Measurements from ENCODE around the gene KRTAP5-10. TPM values are rescaled to one million over a fixed set of nuclear protein-coding genes. Genes with fewer than 3 reads are reported as not detected.

KRTAP5-10 gene
- total RNA-seq, 1 experiment from 2014 or later, result 0.20 TPM

DNA sequence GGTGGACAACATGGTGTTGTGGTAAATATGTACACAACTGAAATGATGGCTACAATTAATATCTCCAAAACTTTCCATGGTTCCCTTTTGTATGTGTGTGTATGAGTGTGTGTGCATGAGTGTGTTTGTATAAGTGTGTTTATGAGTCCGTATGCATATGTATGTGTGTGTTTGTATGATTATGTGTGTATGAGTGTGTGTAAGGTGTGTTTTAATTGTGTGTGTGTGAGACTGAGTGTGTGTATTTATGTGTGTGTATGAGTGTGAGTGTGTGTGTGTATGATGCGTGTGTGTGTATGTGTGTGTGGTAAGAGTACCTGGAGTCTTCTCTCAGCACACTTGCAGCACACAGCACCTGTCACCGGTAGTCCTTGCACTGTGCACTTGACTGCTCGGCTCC lies 9.3 kb upstream of the KRTAP5-10 start:
- no TSS peak for BruUV-seq (replicated peaks)
- Histone ChIP-seq H3K4me3 (replicated peaks in 1 of 2; ENCODE audit: low read depth in 1 of 2, low read length in 2 of 2) (no peak overlapping the region), H2AFZ (ENCODE audit: low read depth, low read length, poor library complexity, severe bottlenecking) (no peak overlapping the region), H3K79me2 (ENCODE audit: insufficient read depth, low read length) (no peaks in the 10 kb centered on the region), H3K9me2 (ENCODE audit: insufficient read depth) (no peaks in the 10 kb centered on the region), H3K9ac (ENCODE audit: low read length) (no peak overlapping the region), H3K4me2 (ENCODE audit: low read length) (no peak overlapping the region), H3K36me3 (ENCODE audit: control insufficient read depth in 1 of 2, insufficient read depth in 2 of 2, low read length in 2 of 2) (no peaks in the 10 kb centered on the region), H4K20me1 (ENCODE audit: insufficient read depth) (no peaks in the 10 kb centered on the region), H3K4me1 (ENCODE audit: control insufficient read depth in 1 of 2, insufficient read depth in 2 of 2, low read length in 2 of 2) (no peaks in the 10 kb centered on the region), H3K9me3 (ENCODE audit: control insufficient read depth in 1 of 2, insufficient read depth in 1 of 2, low read depth in 1 of 2, low read length in 2 of 2) (no peaks in the 10 kb centered on the region), H3K27ac (ENCODE audit: low read depth, low read length) (no peak overlapping the region), H3K27me3 (ENCODE audit: insufficient read depth, low read length) (no peaks in the 10 kb centered on the region)
- ChIA-PET POLR2A (no interaction called here), RAD21 (ENCODE audit: low non-redundant PET in 1 of 2, low total read pairs in 2 of 2, uncharacterized antibody in 2 of 2, unreplicated experiment in 2 of 2) (no interaction called here), CTCF (no interaction called here)
- no peak for DNase-seq (ENCODE audit: low read depth, low spot score)
- intact Hi-C loops (cut with micrococcal nuclease), result no loop called here
- ATAC-seq, result no peak
- TF ChIP-seq RAD21 (IDR thresholded peaks at IDR 0.05; ENCODE audit: low read depth), result no peak
- no peak for TF ChIP-seq TCF7L2 (IDR thresholded peaks at IDR 0.05; ENCODE audit: borderline replicate concordance, extremely low read depth, insufficient read depth, insufficient read length)
- TF ChIP-seq JUND (IDR thresholded peaks at IDR 0.05), result no peak
- TF ChIP-seq, protein P1, sequence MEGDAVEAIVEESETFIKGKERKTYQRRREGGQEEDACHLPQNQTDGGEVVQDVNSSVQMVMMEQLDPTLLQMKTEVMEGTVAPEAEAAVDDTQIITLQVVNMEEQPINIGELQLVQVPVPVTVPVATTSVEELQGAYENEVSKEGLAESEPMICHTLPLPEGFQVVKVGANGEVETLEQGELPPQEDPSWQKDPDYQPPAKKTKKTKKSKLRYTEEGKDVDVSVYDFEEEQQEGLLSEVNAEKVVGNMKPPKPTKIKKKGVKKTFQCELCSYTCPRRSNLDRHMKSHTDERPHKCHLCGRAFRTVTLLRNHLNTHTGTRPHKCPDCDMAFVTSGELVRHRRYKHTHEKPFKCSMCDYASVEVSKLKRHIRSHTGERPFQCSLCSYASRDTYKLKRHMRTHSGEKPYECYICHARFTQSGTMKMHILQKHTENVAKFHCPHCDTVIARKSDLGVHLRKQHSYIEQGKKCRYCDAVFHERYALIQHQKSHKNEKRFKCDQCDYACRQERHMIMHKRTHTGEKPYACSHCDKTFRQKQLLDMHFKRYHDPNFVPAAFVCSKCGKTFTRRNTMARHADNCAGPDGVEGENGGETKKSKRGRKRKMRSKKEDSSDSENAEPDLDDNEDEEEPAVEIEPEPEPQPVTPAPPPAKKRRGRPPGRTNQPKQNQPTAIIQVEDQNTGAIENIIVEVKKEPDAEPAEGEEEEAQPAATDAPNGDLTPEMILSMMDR (IDR thresholded peaks at IDR 0.05 in 2 of 3, conservative IDR thresholded peaks at IDR 0.05 in 1 of 3; ENCODE audit: borderline replicate concordance in 1 of 3, insufficient read depth in 1 of 3, low read depth in 2 of 3, low read length in 2 of 3), result no peak
- no peak for TF ChIP-seq EGR1 (IDR thresholded peaks at IDR 0.05; ENCODE audit: low read depth)
- TF ChIP-seq POLR2A (IDR thresholded peaks at IDR 0.05; ENCODE audit: borderline replicate concordance, extremely low read depth, insufficient read depth, insufficient read length), result no peak

DNA sequence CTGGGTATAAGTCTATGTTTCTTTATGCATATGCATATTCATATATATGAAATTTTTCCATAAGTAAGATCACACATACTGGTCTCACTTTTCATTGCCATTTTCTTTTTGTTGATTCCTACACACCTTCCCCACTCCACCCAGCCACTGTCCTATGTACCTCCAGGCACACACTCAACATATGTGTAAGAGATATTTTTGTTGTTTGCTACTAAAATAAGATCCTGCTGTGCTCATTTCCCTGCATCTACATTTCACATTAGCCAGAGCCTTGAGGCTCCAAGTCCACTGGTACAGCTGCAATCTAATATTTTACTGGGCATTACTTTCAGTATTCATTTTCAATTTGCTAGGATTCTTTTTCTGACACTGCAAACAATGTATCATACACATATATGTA lies 8.1 kb upstream of the KRTAP5-10 start:
- H3K36me3 ChIP-seq (ENCODE audit: control insufficient read depth in 1 of 2, insufficient read depth in 2 of 2, low read length in 2 of 2), result no peaks in the 10 kb centered on the region
- no peaks in the 10 kb centered on the region for H3K9me2 ChIP-seq (ENCODE audit: insufficient read depth)
- intact Hi-C loops (cut with micrococcal nuclease), result no loop called here
- H3K27ac ChIP-seq (ENCODE audit: low read depth, low read length), result no peak overlapping the region
- POLR2A ChIA-PET, result no interaction called here
- H3K9ac ChIP-seq (ENCODE audit: low read length), result no peak overlapping the region
- H2AFZ ChIP-seq (ENCODE audit: low read depth, low read length, poor library complexity, severe bottlenecking), result no peak overlapping the region
- no TSS peak for BruUV-seq (replicated peaks)
- no peak overlapping the region for H3K4me3 ChIP-seq (replicated peaks in 1 of 2; ENCODE audit: low read depth in 1 of 2, low read length in 2 of 2)
- ATAC-seq, result no peak
- H3K4me2 ChIP-seq (ENCODE audit: low read length), result no peak overlapping the region
- H3K4me1 ChIP-seq (ENCODE audit: control insufficient read depth in 1 of 2, insufficient read depth in 2 of 2, low read length in 2 of 2), result peaks cover 0 to 8% of the 10 kb centered on the region in 2 experiments; a peak in 2 of 4 replicates
- H3K79me2 ChIP-seq (ENCODE audit: insufficient read depth, low read length), result no peaks in the 10 kb centered on the region
- H3K9me3 ChIP-seq (ENCODE audit: control insufficient read depth in 1 of 2, insufficient read depth in 1 of 2, low read depth in 1 of 2, low read length in 2 of 2), result no peaks in the 10 kb centered on the region
- H3K27me3 ChIP-seq (ENCODE audit: insufficient read depth, low read length), result no peaks in the 10 kb centered on the region
- no peaks in the 10 kb centered on the region for H4K20me1 ChIP-seq (ENCODE audit: insufficient read depth)
- CTCF ChIA-PET, result no interaction called here
- DNase-seq (ENCODE audit: low read depth, low spot score), result no peak
- RAD21 ChIA-PET (ENCODE audit: low non-redundant PET in 1 of 2, low total read pairs in 2 of 2, uncharacterized antibody in 2 of 2, unreplicated experiment in 2 of 2), result no interaction called here
- TF ChIP-seq SIN3A (IDR thresholded peaks at IDR 0.05; ENCODE audit: low read depth), result no peak
- TF ChIP-seq YY1 (IDR thresholded peaks at IDR 0.05; ENCODE audit: extremely low read depth, insufficient replicate concordance, low read depth, low read length), result no peak
- no peak for TF ChIP-seq POLR2A (IDR thresholded peaks at IDR 0.05; ENCODE audit: borderline replicate concordance, extremely low read depth, insufficient read depth, insufficient read length)
- TF ChIP-seq SRF (IDR thresholded peaks at IDR 0.05; ENCODE audit: low read depth), result no peak
- TF ChIP-seq, protein P2, sequence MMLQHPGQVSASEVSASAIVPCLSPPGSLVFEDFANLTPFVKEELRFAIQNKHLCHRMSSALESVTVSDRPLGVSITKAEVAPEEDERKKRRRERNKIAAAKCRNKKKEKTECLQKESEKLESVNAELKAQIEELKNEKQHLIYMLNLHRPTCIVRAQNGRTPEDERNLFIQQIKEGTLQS (IDR thresholded peaks at IDR 0.05), result no peak
- TF ChIP-seq, protein P3, sequence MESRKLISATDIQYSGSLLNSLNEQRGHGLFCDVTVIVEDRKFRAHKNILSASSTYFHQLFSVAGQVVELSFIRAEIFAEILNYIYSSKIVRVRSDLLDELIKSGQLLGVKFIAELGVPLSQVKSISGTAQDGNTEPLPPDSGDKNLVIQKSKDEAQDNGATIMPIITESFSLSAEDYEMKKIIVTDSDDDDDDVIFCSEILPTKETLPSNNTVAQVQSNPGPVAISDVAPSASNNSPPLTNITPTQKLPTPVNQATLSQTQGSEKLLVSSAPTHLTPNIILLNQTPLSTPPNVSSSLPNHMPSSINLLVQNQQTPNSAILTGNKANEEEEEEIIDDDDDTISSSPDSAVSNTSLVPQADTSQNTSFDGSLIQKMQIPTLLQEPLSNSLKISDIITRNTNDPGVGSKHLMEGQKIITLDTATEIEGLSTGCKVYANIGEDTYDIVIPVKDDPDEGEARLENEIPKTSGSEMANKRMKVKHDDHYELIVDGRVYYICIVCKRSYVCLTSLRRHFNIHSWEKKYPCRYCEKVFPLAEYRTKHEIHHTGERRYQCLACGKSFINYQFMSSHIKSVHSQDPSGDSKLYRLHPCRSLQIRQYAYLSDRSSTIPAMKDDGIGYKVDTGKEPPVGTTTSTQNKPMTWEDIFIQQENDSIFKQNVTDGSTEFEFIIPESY (IDR thresholded peaks at IDR 0.05; ENCODE audit: extremely low read depth, insufficient replicate concordance, low read length), result no peak
- no peak for TF ChIP-seq EZH2 (IDR thresholded peaks at IDR 0.05)
- TF ChIP-seq, protein P4, sequence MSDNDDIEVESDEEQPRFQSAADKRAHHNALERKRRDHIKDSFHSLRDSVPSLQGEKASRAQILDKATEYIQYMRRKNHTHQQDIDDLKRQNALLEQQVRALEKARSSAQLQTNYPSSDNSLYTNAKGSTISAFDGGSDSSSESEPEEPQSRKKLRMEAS (IDR thresholded peaks at IDR 0.05), result no peak
- no peak for TF ChIP-seq ZFX (IDR thresholded peaks at IDR 0.05)
- TF ChIP-seq CEBPB (IDR thresholded peaks at IDR 0.05; ENCODE audit: low read depth), result no peak
- TF ChIP-seq TCF7L2 (IDR thresholded peaks at IDR 0.05; ENCODE audit: borderline replicate concordance, extremely low read depth, insufficient read depth, insufficient read length), result no peak

All from HCT116 (cell line).